AG04450 (cell line): ENCODE measurements around the gene HLA-F. TPM values are rescaled to one million over a fixed set of nuclear protein-coding genes. Genes with fewer than 3 reads are reported as not detected.

Experiments
- CTCF ChIA-PET: fragments of 300-600, 350-600 bp; formaldehyde crosslinking; extraction: SDS; loops from one replicate; lab custom pipeline; 2022; ENCODE audit warnings: antibody characterized with exemption, inconsistent platforms; lab: Charles Lee
- POLR2A ChIA-PET: fragments of 350-600 bp; formaldehyde crosslinking; extraction: SDS; loops from one replicate; lab custom pipeline; 2021; ENCODE audit warnings: antibody characterized with exemption, inconsistent platforms; lab: Yijun Ruan, JAX
- DNase-seq: peaks from one replicate; pipeline ENCODE4 v3.0.0-alpha.2; 2011; ENCODE audit warnings: low read depth, low spot score
- H3K27ac ChIP-seq: one replicate; pipeline ENCODE4 v1.5.1; 2012; ENCODE audit warnings: low read depth, low read length, control low read depth
- H3K27me3 ChIP-seq: one replicate; pipeline ENCODE4 v1.6.0; 2012; ENCODE audit warnings: low read length; ENCODE audit not compliant: control insufficient read depth, insufficient read depth
- H3K4me3 ChIP-seq: 2 replicates; pipeline ENCODE4 v1.5.1; 2011; ENCODE audit warnings: mild to moderate bottlenecking, low read depth, low read length, control low read depth
- H3K9me3 ChIP-seq: 2 replicates; pipeline ENCODE4 v1.5.1; 2012; ENCODE audit warnings: low read length; ENCODE audit not compliant: control insufficient read depth, insufficient read depth
- CTCF ChIP-seq: IDR thresholded peaks from 2 replicates; pipeline ENCODE4 v1.5.1; 2011; ENCODE audit warnings: low read depth, low read length, control low read depth, inconsistent platforms
- polyA plus RNA-seq: library from polyadenylated mRNA; depleted of rRNA; stranded (reverse); fragments of >200 nt; gene quantifications from 2 replicates; pipeline ENCODE4 v1.2.3, GENCODE V29; 2011

Gene HLA-F
- polyA plus RNA-seq, 1 experiment = 0.12 TPM

- Histone ChIP-seq H3K27ac (no peak overlapping the region), H3K27me3 (peaks cover 14% of the 10 kb centered on the region), H3K9me3 (peaks cover 6% of the 10 kb centered on the region; the same call in 1 of the 2 replicates), H3K4me3 (no peak overlapping the region)
- no peak for DNase-seq
- ChIA-PET CTCF (interaction anchor here (1.4 kb wide), 1 partner anchor 75 kb away, joined by 5 read pairs; no protein-coding TSS in a partner anchor), POLR2A (no interaction called here)
- TF ChIP-seq CTCF = no peak
Measured at GRCh38 chr6:29727637-29728036, 4.4 kb downstream of the HLA-F start.

GRCh38 chr6:29728173-29728874 lies 5.1 kb downstream of the HLA-F start:
- ChIA-PET CTCF (no interaction called here), POLR2A (no interaction called here)
- Histone ChIP-seq H3K4me3 (no peak overlapping the region), H3K27me3 (peaks cover 8% of the 10 kb centered on the region), H3K9me3 (peaks cover 5% of the 10 kb centered on the region; the same call in 1 of the 2 replicates), H3K27ac (no peak overlapping the region)
- no peak for DNase-seq
- no peak for TF ChIP-seq CTCF

- H3K9me3 ChIP-seq = no peaks in the 10 kb centered on the region; the same call in 1 of the 2 replicates
- peaks cover 3% of the 10 kb centered on the region for H3K27me3 ChIP-seq
- no peak for TF ChIP-seq CTCF
- H3K4me3 ChIP-seq = no peak overlapping the region
- no peak for DNase-seq
- H3K27ac ChIP-seq = no peak overlapping the region
- ChIA-PET POLR2A (no interaction called here), CTCF (no interaction called here)
Measured at GRCh38 chr6:29728875-29729270, 5.6 kb downstream of the HLA-F start.

- no peak for DNase-seq
- no peaks in the 10 kb centered on the region for H3K9me3 ChIP-seq
- no peak for TF ChIP-seq CTCF
- no peak overlapping the region for H3K4me3 ChIP-seq
- peaks cover 3% of the 10 kb centered on the region for H3K27me3 ChIP-seq
- ChIA-PET POLR2A (no interaction called here), CTCF (no interaction called here)
- no peak overlapping the region for H3K27ac ChIP-seq
Measured at GRCh38 chr6:29729774-29730328, 6.6 kb downstream of the HLA-F start.

- H3K27ac ChIP-seq = no peak overlapping the region
Measured at GRCh38 chr6:29730575-29731126, 7.4 kb downstream of the HLA-F start.

More at GRCh38 chr6:29730575-29731126, 7.4 kb downstream of the HLA-F start:
- ChIA-PET CTCF (no interaction called here), POLR2A (no interaction called here)
- no peaks in the 10 kb centered on the region for H3K9me3 ChIP-seq
- H3K4me3 ChIP-seq = no peak overlapping the region
- no peak for DNase-seq
- TF ChIP-seq CTCF = no peak
- peaks cover 3% of the 10 kb centered on the region for H3K27me3 ChIP-seq
